OCI-LY7 (cell line): Measurements from ENCODE around the gene HACD2.

Source experiments
- CTCF ChIP-seq: fragments of 200-600 bp; sonication (generic); conservative IDR thresholded peaks from 2 replicates; pipeline ENCODE4 v1.5.1; 2014; ENCODE audit warnings: mild to moderate bottlenecking, antibody characterized with exemption, low read length, moderate library complexity, mixed read lengths
- EZH2phosphoT487 ChIP-seq: fragments of 200-600 bp; sonication (generic); IDR thresholded peaks from 2 replicates; pipeline ENCODE4 v1.6.1; 2018; ENCODE audit warnings: low read depth, borderline replicate concordance, mild to moderate bottlenecking, mixed run types, antibody characterized with exemption, low read length, moderate library complexity, mixed read lengths

GRCh38 chr3:123503203-123503602 lies 81.7 kb downstream of the HACD2 start:
- TF ChIP-seq CTCF, result no peak
- TF ChIP-seq EZH2phosphoT487, result no peak
